Stomach (tissue), 4 donors: ENCODE results near the gene MCOLN1.

Experiments
- CTCF ChIP-seq, 7 experiments: fragments of 450-650 bp in 4 of 7; fragments of 200-600 bp in 3 of 7; sonication (generic) in 3 of 7; IDR thresholded peaks; one replicate each; pipeline ENCODE4 v1.5.1; 2016 to 2019; ENCODE audit warnings: antibody characterized with exemption in 7 of 7, control low read depth in 2 of 7, mild to moderate bottlenecking in 1 of 7
- POLR2A ChIP-seq, 4 donors: fragments of 450-650 bp; IDR thresholded peaks; one replicate each; pipeline ENCODE4 v1.6.1; 2016; ENCODE audit warnings: antibody characterized with exemption in 4 of 4, control low read depth in 2 of 4, mild to moderate bottlenecking in 1 of 4, moderate library complexity in 1 of 4
- POLR2AphosphoS5 ChIP-seq, 3 donors: sonication (generic); formaldehyde crosslinking; IDR thresholded peaks; one replicate each; pipeline ENCODE4 v1.6.1; 2016; ENCODE audit warnings: antibody characterized with exemption in 3 of 3

GRCh38 chr19:7516333-7516732 lies 6.1 kb upstream of the MCOLN1 start:
- TF ChIP-seq CTCF (IDR thresholded peaks at IDR 0.05) (no peak), POLR2AphosphoS5 (IDR thresholded peaks at IDR 0.05) (no peak), POLR2A (IDR thresholded peaks at IDR 0.05) (no peak)
